Stimulated activated CD8-positive, alpha-beta memory T cell treated with anti-CD3 and anti-CD28 coated beads, Interleukin-2, amount 100 ng/mL, for 48 hours (primary cell): ENCODE measurements around the gene PTPN1.
"Not testable (repeated sequence)": the region's sequence is repeated elsewhere in the genome, so short reads cannot be mapped to it uniquely, and the experiment has no call there.

Experiments
- DNase-seq, 2 donors: peaks; one replicate each; pipeline ENCODE4 v3.0.0-alpha.2; 2020; ENCODE audit warnings: low read depth in 2 of 2

The PTPN1 gene

DNA sequence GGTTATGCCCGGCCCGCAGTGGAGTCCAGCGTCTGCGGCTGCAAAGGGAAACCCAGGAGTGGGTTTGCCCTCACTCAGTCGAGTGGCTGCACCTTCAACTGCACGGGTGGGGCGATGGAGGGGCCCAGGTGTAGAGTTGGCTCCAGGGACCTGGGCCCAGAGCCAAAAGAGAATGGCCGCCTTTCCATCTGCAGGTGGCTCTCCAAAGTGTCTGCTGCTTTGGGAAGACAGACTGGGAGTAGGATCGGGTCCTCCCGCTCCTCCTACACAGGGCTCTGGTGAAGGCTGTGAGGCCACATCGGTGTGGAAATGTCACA is 80.1 kb downstream of the PTPN1 start:
- DNase-seq = no peak

DNA sequence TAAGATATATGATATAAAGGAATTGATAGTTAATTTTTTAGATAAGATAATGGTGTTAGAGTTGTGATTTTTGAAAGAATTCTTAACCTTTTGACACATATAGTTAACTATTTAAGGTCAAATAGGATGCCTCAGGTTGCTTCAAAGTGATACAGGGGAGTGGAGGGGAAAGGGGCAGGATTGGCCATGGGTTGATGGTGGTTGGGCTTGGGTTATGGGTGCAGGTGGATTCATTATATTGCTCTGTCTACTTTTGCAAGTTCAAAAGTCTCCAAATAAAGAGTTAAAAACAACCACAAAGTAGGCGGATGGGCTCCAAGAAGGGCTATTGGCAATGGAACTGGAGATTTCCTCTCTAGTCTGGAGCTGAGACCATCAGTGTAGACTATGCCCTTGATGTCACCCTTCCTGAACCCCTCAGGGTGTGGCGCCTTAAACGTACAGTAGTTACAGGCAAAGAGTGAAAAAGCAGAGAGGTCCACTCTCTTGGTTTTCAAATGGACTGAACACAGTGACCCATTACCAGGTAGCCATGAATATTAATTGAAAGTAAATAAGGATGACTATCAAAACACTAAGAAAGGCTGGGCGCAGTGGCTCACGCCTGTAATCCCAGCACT is 81.2 kb downstream of the PTPN1 start:
- DNase-seq = no peak

DNA sequence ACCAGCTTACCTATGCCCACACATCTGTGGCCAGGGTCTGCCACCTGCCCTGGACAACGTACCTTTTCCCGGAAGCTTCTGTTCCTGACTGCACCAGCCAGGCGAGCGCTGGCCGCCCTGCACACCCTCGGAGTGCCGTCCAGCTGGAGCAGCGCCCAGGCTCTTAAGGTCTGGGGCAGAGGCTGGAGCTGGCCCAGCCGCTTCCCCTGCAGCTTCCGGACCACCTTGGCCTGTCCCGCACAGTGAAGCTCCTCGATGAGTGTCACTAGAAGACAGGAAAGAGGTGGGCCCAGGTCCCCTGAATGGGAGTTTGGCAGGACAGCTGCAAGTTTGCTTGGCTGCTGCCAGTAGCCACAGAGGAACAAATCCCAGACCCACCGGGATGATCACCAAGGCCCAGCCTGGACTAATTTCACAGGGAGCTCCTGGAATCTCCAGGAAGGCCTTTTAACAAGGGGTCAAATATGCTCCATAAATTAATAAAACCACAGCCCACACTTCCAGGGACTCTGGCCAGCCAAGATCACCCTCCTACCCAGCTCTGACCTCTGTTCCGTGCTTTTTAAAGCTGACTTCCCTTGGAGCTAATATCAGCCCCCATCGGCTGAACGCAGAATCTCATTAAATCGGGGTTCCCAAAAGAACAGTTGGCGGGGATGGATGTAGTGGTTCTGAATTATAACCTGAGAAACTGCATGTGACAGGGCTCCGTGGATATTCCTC is 82.3 kb downstream of the PTPN1 start:
- DNase-seq = no peak

DNA sequence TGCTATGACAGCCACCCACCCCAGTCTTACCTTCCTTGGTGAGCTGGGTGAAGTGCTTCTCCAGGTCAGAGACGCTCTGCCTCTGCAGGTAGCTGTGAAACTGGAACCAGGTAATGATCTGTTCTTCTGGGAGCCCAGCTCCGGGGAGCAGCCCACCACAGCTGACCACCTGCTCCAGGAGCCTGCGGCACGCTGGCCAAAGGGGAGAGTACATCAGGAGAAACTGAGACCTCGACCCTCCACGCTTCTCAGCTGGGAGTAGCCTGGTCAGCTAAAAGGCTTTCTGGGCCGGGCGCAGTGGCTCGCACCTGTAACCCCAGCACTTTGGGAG is 82.8 kb downstream of the PTPN1 start:
- DNase-seq = no peak

DNA sequence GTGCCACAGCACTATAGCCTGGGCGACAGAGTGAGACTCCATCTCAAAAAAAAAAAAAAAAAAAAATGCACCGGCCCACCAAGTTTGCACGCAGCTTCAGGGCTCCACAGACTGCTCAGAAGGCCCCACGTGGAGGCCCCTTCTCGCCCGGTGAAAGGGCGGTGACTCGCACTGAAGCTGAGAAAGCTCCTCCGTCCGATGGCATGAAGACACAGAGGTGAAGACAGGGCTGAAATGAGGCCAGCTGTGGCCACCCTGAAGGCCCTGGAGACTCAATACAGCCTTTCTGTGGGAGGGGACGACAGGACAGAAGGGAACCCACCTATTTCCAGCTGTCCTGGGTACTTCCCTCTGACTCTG is 84.0 kb downstream of the PTPN1 start:
- DNase-seq = no peak

DNA sequence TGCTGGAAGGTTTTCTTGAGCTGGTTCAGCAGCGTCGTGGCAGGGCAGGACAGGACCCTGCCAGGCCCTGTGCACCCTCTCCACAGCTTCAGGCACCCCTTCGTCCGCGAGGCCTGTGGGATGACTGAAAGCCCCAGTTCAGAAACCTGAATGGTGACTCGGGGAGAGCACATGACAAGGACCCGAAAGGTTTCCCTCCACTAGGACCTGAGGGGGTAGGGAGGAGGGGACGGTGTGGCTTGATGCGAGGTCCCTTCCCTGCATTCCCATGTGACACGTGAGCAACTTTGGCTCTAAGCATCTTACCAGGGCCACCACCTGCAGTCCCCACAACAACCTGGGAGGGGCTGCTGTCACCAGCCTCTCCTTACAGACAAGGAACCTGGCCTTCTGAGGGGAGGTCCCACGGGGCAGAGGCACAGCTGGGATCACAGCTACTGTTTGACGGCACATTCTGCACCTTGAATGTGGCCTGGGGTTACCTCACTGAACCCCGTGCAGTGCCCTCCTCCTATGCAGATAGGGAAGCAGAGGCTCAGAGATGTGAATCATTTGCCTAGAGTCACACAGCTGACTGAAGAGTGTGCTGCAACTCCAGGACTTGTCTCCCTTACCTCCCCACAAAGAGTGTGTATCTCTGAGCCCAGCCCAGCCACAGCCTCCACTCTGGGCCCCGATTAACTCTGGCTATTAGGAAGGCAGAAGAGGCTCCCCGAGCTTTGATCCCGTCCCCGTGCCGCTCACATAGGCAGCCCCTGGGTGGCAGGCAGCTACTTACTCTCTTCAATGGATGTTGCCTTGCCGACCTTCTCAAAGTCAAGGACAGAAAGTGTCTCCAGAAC is 84.6 kb downstream of the PTPN1 start:
- no peak for DNase-seq

DNA sequence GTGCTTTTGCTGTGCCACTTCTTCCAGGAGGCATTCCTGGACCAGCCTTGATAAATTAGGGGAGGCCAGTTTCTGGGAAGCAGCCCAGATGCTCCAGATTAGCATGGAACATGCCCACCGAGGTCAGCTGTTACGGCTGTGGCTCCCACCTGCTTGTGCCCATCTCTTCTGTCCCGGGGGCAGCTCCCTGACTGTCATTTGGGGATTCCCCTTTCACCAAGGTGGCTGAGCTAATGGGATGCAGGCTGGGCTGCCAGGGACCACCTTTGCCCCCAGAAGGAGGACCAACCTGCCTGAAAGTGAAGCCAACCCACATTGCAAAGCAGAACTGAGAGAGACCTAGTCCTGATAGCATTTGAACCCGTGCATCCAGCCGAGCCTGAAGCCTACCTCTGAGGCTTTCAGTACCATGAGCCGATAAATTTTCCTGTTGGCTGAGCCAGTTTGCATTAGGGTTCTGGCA is 85.3 kb downstream of the PTPN1 start:
- DNase-seq = no peak

DNA sequence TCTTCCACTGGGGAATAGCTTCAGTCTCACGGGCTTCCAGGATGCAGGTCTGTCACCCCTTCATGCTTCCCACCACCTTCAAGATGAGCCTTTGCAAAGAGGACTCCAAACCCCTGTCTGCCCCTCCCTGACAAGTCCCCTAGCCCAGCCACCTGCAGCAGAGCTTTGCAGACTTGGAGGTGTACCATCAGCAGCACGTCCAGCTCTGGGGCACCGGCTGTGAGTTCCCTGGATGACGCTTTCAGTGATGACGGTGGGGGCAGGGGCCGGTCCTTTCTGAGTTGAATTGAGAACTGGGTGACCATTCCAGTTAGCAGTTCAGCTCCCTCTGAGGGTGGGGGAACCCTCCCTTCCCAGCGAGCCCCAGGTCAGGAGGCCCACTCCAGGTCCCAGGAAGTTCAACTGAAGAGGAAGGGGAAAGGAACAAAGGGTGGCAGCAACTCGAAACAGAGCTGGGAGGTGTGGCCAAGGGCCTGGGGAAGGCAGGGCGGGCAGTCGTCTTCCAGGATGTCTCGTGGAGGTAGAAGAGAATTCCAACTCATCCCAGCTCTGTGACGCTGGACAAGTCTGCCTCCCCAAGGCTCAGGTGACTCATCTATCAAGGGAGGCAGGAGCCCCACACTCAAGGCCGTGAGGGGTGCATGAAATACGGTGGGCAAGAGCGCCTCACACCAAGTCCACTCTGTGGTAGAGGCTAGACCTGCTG is 86.0 kb downstream of the PTPN1 start:
- no peak for DNase-seq

DNA sequence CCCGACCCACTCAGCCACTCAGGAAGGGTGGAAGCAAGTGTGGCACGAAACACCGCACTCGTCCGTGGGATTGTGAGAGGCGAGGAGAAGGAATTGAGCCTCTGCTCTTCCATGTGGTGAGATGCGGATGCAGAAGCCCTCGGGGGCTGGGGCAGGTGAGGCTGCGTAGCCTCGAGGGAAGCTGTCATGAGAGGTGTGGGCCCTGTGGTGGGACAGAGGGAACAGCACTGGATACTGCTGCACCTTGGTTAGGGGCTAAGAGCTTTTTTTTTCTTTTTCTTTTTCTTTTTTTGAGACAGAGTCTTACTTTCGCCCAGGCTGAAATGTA is 86.5 kb downstream of the PTPN1 start:
- no peak for DNase-seq

DNA sequence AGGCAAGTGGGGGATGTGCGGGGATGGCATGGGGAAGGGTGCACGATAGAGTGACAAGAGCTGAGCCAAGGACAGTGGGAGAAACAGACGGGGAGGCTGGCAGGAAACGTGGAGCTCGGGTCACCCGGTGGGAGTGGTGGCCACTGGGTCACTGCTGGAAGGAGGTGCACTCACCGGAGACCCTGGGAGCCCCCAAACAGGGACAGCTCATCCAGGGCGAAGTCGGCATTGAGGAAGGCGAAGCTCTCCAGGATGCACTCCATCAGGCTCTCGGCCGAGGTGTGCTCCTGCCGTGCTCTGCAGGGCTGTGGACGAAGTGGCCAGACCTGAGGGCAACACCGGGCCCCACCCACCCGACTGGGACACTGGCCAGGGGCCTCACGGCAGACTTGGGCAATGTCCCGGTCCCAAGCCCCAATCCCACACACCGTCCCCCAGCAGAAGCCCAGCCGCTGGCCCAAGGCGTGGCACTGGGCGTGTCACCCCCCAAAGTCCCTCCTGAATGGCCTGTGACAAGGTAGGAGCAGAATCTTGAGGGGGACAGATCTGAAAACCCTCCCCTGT is 87.3 kb downstream of the PTPN1 start:
- DNase-seq = no peak

DNA sequence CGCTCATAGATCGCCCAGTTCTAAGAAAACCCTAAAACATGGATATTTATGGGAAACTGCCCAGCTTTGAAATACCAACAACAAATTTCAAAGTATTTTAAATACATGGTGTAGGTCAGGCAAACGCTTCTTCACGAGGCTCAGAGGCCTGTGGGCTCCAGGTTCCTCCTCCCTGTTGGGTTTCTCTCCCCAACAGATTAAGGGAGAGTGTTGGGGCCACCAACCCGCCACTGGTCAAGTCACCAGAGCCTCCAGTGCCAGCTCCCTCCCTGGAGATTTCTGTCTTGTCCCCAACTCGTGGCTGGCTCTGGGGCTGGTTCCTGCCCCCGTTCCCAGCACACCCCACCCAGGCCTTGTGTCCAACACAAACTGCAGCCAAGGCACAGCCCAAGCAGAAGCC is 87.9 kb downstream of the PTPN1 start:
- DNase-seq = no peak

DNA sequence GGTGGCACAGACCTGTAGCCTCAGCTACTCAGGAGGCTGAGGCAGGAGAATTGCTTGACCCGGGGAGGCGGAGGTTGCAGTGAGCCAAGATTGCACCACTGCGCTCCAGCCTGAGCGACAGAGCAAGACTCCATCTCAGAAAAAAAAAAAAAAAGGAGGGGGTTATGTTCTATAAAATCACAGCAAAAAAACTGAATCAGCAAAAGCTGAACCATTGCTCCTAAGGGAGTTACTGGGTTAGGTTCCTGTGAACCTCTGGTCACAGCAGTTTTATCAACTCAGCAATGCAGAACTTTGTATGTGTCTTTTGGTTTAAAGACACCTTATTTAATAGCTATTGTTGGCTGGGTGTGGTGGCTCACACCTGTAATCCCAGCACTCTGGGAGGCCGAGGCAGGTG is 88.6 kb downstream of the PTPN1 start:
- not testable (repeated sequence) for DNase-seq

DNA sequence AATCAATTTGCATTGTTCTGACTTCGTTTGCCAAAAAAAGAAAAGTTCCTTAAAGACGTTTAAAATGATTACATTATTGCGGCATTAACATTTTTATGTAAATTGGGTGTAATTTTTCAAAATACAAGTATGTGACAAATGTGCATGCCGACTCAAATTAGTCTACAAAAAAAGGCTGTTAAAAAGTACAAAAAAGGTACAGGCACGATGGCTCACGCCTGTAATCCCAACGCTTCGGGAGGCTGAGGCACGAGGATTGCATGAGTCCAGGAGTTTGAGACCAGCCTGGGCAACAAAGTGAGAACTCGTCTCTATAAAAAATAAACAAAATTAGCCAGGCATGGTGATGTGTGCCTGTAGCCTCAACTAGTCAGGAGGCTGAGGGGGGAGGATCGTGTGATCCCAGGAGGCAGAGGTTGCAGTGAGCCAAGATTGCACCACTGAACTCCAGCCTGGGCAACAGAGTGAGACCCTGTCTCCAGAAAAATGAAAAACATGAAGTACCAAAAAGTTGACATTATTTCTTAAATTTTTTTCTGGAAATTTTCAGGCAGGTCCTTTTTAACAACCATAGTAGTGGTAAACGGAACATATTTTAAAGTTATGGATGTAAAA is 90.2 kb downstream of the PTPN1 start:
- DNase-seq = no peak

DNA sequence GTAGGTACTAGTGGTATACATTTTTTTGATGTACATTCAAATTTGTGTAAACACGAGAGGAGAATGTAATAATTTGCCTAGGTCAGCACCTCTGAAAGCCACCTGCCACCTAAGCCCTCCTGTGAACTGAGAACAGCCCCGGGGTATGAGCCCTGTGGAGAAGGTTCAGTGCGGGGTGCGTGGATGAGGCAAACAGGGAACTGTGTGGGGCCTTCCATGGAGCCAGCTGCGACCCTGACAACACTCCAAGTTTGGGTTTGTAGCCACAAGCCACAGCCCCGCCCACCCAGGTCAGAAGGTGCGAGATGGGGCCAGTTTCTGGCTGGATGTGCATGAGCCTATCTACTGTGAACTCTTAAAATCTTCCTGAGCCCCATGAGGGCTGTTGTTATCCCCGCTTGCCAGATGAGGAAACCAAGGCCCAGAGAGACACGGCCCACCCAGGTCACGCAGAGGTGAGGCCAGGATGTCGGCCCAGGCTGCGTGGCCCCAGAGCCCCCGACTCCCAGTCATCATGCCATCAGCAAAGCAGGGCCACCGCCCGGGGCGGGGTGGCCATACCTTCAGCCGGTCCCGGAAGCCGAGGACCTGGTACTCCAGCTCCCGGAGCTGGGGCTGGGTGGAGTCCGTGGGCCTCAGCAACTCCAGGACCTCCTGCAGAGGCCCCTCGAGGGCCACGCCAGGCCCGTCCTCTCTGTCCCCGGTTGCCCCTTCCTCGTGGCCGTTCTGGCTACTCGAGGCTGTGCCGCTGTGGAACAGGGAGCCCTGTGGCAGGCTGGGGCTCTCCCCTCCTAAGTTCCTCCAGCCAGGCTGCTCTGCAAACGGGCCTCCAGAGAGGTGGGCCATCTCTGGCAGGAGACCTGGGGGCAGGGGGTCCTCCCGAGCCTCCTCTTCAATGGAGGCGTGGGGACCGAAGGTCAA is 91.6 kb downstream of the PTPN1 start:
- no peak for DNase-seq

DNA sequence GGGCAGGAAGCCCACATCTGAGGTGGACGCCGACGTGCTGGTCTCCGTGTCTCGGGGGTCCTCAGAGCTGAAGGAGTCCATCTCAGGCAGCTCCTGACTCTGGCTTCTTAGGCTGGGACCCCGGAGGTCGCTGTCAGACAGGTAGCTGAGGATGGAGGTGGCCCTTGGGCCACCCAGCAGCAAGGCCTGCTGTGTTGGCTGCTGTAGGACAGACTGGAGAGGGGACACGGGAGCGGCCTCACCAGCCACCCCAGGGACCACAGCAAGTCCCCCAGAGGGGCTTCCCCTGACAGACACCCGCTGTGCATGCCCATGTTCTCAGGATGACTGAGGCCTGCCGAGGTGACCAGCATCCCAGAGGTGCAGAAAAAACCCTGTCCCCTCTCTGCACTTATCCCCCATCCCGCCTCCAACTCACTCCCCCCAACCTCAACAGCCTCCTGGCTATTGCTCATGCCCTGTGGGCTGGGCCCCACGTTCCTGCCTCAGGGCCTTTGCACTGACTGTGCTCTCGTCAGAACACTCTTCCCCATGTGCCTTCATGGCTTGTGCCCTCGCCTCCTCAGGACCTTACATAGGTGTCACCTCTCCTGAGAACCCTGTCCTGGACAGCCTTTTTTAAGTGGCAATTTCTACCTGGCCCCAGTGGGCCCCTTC is 92.4 kb downstream of the PTPN1 start:
- DNase-seq = no peak

DNA sequence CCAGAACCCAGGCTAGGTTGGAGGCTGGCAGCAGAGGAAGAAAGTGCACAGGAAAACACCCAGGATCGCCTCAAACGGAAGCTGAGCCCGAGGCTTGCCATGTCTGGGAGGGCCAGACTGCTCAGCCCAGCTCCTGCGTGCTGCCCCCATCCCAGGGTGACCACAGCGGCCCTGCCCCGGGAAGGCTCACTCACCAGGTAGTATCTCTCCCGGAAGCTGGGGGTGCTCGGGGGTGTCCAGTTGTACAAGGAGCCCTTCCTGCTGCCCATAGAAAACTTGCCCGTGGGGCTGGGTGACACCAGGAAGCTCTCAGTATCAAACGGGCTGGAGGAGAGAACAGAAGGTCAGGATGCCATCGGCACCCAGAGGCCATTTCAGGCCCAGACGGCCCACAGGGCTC is 94.3 kb downstream of the PTPN1 start:
- no peak for DNase-seq

DNA sequence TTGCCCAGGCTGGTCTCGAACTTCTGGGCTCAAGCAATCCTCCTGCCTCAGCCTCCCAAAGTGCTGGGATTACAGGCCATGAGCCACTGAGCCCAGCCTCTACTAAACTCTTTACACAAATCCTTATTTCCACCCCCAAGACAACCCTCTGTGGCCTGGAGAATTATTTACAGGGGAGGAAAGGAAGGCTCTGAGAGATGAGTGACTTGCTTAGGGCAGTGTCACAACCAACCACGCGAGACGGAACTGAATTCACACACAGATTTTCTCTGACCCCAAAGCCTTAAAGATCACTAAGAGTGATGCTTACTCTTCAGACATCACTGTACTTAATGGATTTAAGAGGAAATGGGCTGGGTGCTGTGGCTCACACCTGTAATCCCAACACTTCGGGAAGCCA is 95.0 kb downstream of the PTPN1 start:
- no peak for DNase-seq

DNA sequence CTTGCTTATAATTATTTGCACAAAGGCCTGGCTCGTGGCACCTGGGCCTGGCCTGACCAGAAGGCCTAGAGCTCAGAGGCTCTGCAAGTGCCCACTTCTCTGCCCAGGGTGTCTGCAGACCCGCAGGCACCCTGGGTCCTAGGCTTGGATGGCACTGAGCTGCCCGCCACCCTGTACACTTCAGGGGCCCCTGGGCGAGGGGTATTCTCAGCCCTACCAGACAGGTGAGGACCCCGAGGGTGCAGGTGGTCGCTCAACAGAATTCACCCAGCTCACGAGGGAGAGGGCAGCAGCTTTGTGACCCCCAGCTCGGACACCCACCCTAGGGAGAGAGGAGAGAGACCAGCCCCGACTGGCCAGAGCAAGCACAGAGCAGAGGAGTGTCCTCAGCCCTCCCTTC is 97.3 kb downstream of the PTPN1 start:
- DNase-seq = no peak

DNA sequence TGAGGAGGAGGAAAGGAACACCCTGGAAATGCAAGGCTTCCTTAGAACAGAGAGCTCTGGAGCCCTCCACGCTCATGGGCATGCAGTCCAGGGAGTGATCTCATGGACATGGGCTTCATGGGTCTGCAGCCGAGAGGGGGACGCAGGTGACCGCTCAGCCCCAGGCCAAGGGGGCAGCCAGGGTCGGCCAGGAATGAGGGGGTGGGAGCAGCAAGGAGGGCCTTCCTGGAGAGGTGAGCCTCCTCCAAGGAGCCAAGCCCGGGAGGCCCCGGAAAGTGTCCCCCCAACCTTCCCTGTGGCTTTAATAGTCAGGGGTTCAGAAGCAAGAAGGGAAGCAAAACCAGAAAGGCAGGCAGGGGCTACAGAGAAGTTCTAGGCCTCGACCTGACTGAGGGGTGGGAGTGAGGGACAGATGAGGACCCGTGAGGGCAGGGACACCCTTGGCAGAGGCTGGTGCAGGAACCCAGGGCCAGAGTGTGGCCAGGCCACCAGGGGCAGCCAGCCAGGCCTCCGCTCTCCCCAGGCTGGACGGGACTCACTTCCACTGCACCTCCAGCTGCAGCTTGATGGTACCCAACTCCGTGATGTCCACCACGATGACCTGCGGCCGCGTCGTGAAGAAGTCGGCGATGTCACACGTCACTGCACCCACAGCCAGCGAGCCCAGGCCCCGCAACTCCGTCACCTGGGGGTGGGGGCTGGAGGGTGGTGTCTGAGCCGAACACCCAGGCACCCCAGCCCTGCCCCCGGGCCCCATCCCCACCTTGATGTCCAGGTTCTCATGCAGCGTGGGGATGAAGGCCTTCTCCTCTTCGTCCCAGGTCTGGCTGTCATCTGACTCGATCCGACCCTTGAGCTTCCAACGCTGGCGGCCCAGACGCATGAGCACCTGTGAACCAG is 97.9 kb downstream of the PTPN1 start:
- DNase-seq = no peak
